HEK293 (cell line): ENCODE results near the gene HEXIM1.

ENCODE experiments used
- CTCF ChIA-PET: fragments of 350-600 bp; formaldehyde crosslinking; extraction: SDS; loops from one replicate; lab custom pipeline; 2021; ENCODE audit warnings: antibody characterized with exemption; lab: Yijun Ruan, JAX
- POLR2A ChIA-PET: fragments of 300-600 bp; formaldehyde crosslinking; extraction: SDS; loops from one replicate; lab custom pipeline; 2020; ENCODE audit warnings: antibody characterized with exemption, inconsistent platforms; lab: Yijun Ruan, JAX
- H3K27ac ChIP-seq: fragments of 200-500 bp; sonication (Bioruptor generic); 2 replicates; pipeline ENCODE4 v1.5.1; 2014; ENCODE audit warnings: low read depth, low read length, control low read depth, inconsistent platforms; ENCODE audit errors: extremely low read depth
- H3K36me3 ChIP-seq, 2 experiments: fragments of 200-500 bp in 1 of 2; sonication (Bioruptor generic) in 1 of 2; 1 replicate in 1 of 2; 2 replicates in 1 of 2; pipeline ENCODE4 v1.5.1; 2014 to 2017; ENCODE audit warnings: inconsistent platforms in 2 of 2, low read length in 2 of 2; ENCODE audit not compliant: control insufficient read depth in 2 of 2, insufficient read depth in 1 of 2
- H3K4me1 ChIP-seq: fragments of 200-500 bp; sonication (Bioruptor generic); 2 replicates; pipeline ENCODE4 v1.5.1; 2014; ENCODE audit warnings: mild to moderate bottlenecking, low read length, inconsistent platforms; ENCODE audit not compliant: control insufficient read depth, insufficient read depth
- H3K4me3 ChIP-seq: 2 replicates; pipeline ENCODE4 v1.5.1; 2011; ENCODE audit warnings: low read depth, mild to moderate bottlenecking, control low read depth, low read length, moderate library complexity
- H3K9me3 ChIP-seq: fragments of 200-500 bp; sonication (Bioruptor generic); 2 replicates; pipeline ENCODE4 v1.5.1; 2014; ENCODE audit warnings: low read depth, low read length, inconsistent platforms; ENCODE audit not compliant: control insufficient read depth, insufficient read depth
- FEZF1 ChIP-seq: fragments of 450-650 bp; formaldehyde crosslinking; IDR thresholded peaks from 2 replicates; pipeline ENCODE4 v1.5.1; 2016; ENCODE audit warnings: missing biosample characterization, missing genetic modification characterization
- GLIS1 ChIP-seq: fragments of 450-650 bp; formaldehyde crosslinking; IDR thresholded peaks from 2 replicates; pipeline ENCODE4 v1.5.1; 2016; ENCODE audit warnings: missing biosample characterization, missing genetic modification characterization
- GLIS2 ChIP-seq: fragments of 450-650 bp; formaldehyde crosslinking; IDR thresholded peaks from 2 replicates; pipeline ENCODE4 v1.5.1; 2016; ENCODE audit warnings: missing biosample characterization, missing genetic modification characterization
- KLF1 ChIP-seq: fragments of 450-650 bp; formaldehyde crosslinking; IDR thresholded peaks from 2 replicates; pipeline ENCODE4 v1.5.1; 2016; ENCODE audit warnings: missing biosample characterization, missing genetic modification characterization
- MEIS1 ChIP-seq: sonication (generic); formaldehyde crosslinking; IDR thresholded peaks from 2 replicates; pipeline ENCODE4 v1.8.1; 2022; ENCODE audit warnings: missing genetic modification reagents, mild to moderate bottlenecking, borderline replicate concordance
- MYNN ChIP-seq: fragments of 450-650 bp; formaldehyde crosslinking; IDR thresholded peaks from 2 replicates; pipeline ENCODE4 v1.5.1; 2016; ENCODE audit warnings: missing biosample characterization, missing genetic modification characterization, borderline replicate concordance
- OVOL3 ChIP-seq: fragments of 450-650 bp; formaldehyde crosslinking; IDR thresholded peaks from 2 replicates; pipeline ENCODE4 v1.5.1; 2016; ENCODE audit warnings: missing biosample characterization, missing genetic modification characterization
- TCF7L2 ChIP-seq: IDR thresholded peaks from 2 replicates; pipeline ENCODE4 v1.6.1; 2011; ENCODE audit warnings: low read depth, mild to moderate bottlenecking, inconsistent platforms, low read length, moderate library complexity, borderline replicate concordance
- ZFHX2 ChIP-seq: fragments of 450-650 bp; formaldehyde crosslinking; conservative IDR thresholded peaks from 2 replicates; pipeline ENCODE4 v1.5.1; 2016; ENCODE audit warnings: missing biosample characterization, missing genetic modification characterization
- ZNF114 ChIP-seq: fragments of 450-650 bp; formaldehyde crosslinking; IDR thresholded peaks from 2 replicates; pipeline ENCODE4 v1.5.0; 2017; ENCODE audit warnings: missing biosample characterization, missing genetic modification characterization
- ZNF138 ChIP-seq: fragments of 450-650 bp; formaldehyde crosslinking; IDR thresholded peaks from 2 replicates; pipeline ENCODE4 v1.5.1; 2016; ENCODE audit warnings: missing biosample characterization, missing genetic modification characterization, borderline replicate concordance
- ZNF175 ChIP-seq: fragments of 450-650 bp; formaldehyde crosslinking; IDR thresholded peaks from 2 replicates; pipeline ENCODE4 v1.5.1; 2016; ENCODE audit warnings: missing biosample characterization, missing genetic modification characterization
- ZNF2 ChIP-seq: fragments of 450-650 bp; formaldehyde crosslinking; IDR thresholded peaks from 2 replicates; pipeline ENCODE4 v1.5.1; 2016; ENCODE audit warnings: missing biosample characterization, missing genetic modification characterization
- ZNF274 ChIP-seq, 2 experiments: fragments of 200-500 bp in 1 of 2; fragments of 450-650 bp in 1 of 2; sonication (Bioruptor generic) in 1 of 2; formaldehyde crosslinking in 1 of 2; IDR thresholded peaks; 2 replicates each; pipeline versions ENCODE4 v1.5.1 to v1.6.1; 2014 to 2016; ENCODE audit warnings: borderline replicate concordance in 1 of 2, inconsistent platforms in 1 of 2, low read length in 1 of 2, missing biosample characterization in 1 of 2, missing genetic modification characterization in 1 of 2
- ZNF404 ChIP-seq: fragments of 450-650 bp; formaldehyde crosslinking; IDR thresholded peaks from 2 replicates; pipeline ENCODE4 v1.5.1; 2017; ENCODE audit warnings: missing biosample characterization, missing genetic modification characterization
- ZNF555 ChIP-seq: fragments of 450-650 bp; formaldehyde crosslinking; conservative IDR thresholded peaks from 2 replicates; pipeline ENCODE4 v1.5.1; 2017; ENCODE audit warnings: missing biosample characterization, mild to moderate bottlenecking, missing genetic modification characterization, inconsistent platforms
- ZNF560 ChIP-seq: fragments of 450-650 bp; formaldehyde crosslinking; IDR thresholded peaks from 2 replicates; pipeline ENCODE4 v1.5.1; 2017; ENCODE audit warnings: missing biosample characterization, missing genetic modification characterization, borderline replicate concordance
- ZNF600 ChIP-seq: fragments of 450-650 bp; formaldehyde crosslinking; IDR thresholded peaks from 2 replicates; pipeline ENCODE4 v1.5.1; 2016; ENCODE audit warnings: missing biosample characterization, missing genetic modification characterization
- ZNF654 ChIP-seq: fragments of 450-650 bp; formaldehyde crosslinking; IDR thresholded peaks from 2 replicates; pipeline ENCODE4 v1.5.1; 2016; ENCODE audit warnings: low read depth, missing biosample characterization, missing genetic modification characterization
- ZNF791 ChIP-seq: fragments of 450-650 bp; formaldehyde crosslinking; IDR thresholded peaks from 2 replicates; pipeline ENCODE4 v1.5.1; 2016; ENCODE audit warnings: missing biosample characterization, missing genetic modification characterization
- TF ChIP-seq, protein P1 (sequence below): fragments of 450-650 bp; formaldehyde crosslinking; IDR thresholded peaks from 2 replicates; pipeline ENCODE4 v1.5.1; 2017; ENCODE audit warnings: missing biosample characterization, missing genetic modification characterization
- TF ChIP-seq, protein P2 (sequence below): fragments of 450-650 bp; formaldehyde crosslinking; IDR thresholded peaks from 2 replicates; pipeline ENCODE4 v1.5.1; 2016; ENCODE audit warnings: missing biosample characterization, missing genetic modification characterization
- TF ChIP-seq, protein P3 (sequence below): fragments of 450-650 bp; formaldehyde crosslinking; IDR thresholded peaks from 2 replicates; pipeline ENCODE4 v1.5.1; 2017; ENCODE audit warnings: missing biosample characterization, missing genetic modification characterization

Gene HEXIM1

GRCh38 chr17:45170280-45170930 is 22.1 kb downstream of the HEXIM1 start:
- ChIA-PET POLR2A (interaction anchor here (0.8 to 5.6 kb wide), 4 partner anchors 10 to 35 kb away, joined by 3 to 86 read pairs (median 34); partner anchors contain the start of genes ACBD4, HEXIM1 and HEXIM2), CTCF (interaction anchor here (0.5 to 3.5 kb wide), 8 partner anchors 9 to 251 kb away, joined by 3 to 37 read pairs (median 3); partner anchors contain the start of genes ACBD4, HEXIM1 and HEXIM2)
- TF ChIP-seq ZNF600 (tag by site-specific recombination), result 0 out of 2 replicates have a peak, but pooled peaks have one; percentile 71
- TF ChIP-seq, protein P1, sequence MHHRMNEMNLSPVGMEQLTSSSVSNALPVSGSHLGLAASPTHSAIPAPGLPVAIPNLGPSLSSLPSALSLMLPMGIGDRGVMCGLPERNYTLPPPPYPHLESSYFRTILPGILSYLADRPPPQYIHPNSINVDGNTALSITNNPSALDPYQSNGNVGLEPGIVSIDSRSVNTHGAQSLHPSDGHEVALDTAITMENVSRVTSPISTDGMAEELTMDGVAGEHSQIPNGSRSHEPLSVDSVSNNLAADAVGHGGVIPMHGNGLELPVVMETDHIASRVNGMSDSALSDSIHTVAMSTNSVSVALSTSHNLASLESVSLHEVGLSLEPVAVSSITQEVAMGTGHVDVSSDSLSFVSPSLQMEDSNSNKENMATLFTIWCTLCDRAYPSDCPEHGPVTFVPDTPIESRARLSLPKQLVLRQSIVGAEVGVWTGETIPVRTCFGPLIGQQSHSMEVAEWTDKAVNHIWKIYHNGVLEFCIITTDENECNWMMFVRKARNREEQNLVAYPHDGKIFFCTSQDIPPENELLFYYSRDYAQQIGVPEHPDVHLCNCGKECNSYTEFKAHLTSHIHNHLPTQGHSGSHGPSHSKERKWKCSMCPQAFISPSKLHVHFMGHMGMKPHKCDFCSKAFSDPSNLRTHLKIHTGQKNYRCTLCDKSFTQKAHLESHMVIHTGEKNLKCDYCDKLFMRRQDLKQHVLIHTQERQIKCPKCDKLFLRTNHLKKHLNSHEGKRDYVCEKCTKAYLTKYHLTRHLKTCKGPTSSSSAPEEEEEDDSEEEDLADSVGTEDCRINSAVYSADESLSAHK (tag by site-specific recombination), result no peak
- 0 out of 2 replicates have a peak, but pooled peaks have one; percentile 25 for TF ChIP-seq ZFHX2
- peak; percentile 85 for TF ChIP-seq GLIS1
- no peak for TF ChIP-seq ZNF791 (tag by site-specific recombination)
- no peak for TF ChIP-seq ZNF274 (IDR thresholded peaks at IDR 0.05; ENCODE audit: low read length)
- TF ChIP-seq ZNF274 (tag by site-specific recombination; IDR thresholded peaks at IDR 0.05; ENCODE audit: borderline replicate concordance), result no peak
- TF ChIP-seq, protein P2, sequence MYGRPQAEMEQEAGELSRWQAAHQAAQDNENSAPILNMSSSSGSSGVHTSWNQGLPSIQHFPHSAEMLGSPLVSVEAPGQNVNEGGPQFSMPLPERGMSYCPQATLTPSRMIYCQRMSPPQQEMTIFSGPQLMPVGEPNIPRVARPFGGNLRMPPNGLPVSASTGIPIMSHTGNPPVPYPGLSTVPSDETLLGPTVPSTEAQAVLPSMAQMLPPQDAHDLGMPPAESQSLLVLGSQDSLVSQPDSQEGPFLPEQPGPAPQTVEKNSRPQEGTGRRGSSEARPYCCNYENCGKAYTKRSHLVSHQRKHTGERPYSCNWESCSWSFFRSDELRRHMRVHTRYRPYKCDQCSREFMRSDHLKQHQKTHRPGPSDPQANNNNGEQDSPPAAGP (tag by site-specific recombination), result peak; percentile 36; the same call in 1 of the 2 replicates
- no peak for TF ChIP-seq OVOL3 (tag by site-specific recombination)
- Histone ChIP-seq H3K4me3 (no peak overlapping the region), H3K36me3 (peaks cover 0 to 19% of the 10 kb centered on the region in 2 experiments; a peak in 1 of 3 replicates), H3K4me1 (peaks cover 13% of the 10 kb centered on the region), H3K9me3 (no peaks in the 10 kb centered on the region), H3K27ac (no peak overlapping the region)

GRCh38 chr17:45170931-45171337 is 22.7 kb downstream of the HEXIM1 start:
- ChIA-PET CTCF (interaction anchor here (0.7 to 3.5 kb wide), 5 partner anchors 10 to 36 kb away, joined by 3 to 37 read pairs (median 13); partner anchors contain the start of genes ACBD4, HEXIM1 and HEXIM2), POLR2A (interaction anchor here (0.6 to 5.6 kb wide), 5 partner anchors 11 to 36 kb away, joined by 3 to 86 read pairs (median 3); partner anchors contain the start of genes ACBD4, HEXIM1 and HEXIM2)
- no peaks in the 10 kb centered on the region for H3K9me3 ChIP-seq
- no peak overlapping the region for H3K4me3 ChIP-seq
- peaks cover 16% of the 10 kb centered on the region for H3K4me1 ChIP-seq
- peaks cover 0 to 19% of the 10 kb centered on the region in 2 experiments; a peak in 1 of 3 replicates for H3K36me3 ChIP-seq
- TF ChIP-seq KLF1 (0 out of 2 replicates have a peak, but pooled peaks have one; percentile 19), ZNF138 (tag by site-specific recombination) (no peak)
- 0 out of 2 replicates have a peak overlapping the region, but pooled peaks have one; percentile 57 for H3K27ac ChIP-seq

- Histone ChIP-seq H3K4me3 (no peak overlapping the region), H3K36me3 (peaks cover 0 to 19% of the 10 kb centered on the region in 2 experiments; a peak in 1 of 3 replicates), H3K9me3 (no peaks in the 10 kb centered on the region), H3K27ac (peak overlapping the region; percentile 57; the same call in 1 of the 2 replicates), H3K4me1 (peaks cover 22% of the 10 kb centered on the region)
- ChIA-PET POLR2A (interaction anchor here (0.6 to 5.6 kb wide), 7 partner anchors 8 to 45 kb away, joined by 3 to 86 read pairs (median 3); partner anchors contain the start of genes ACBD4, HEXIM1 and HEXIM2), CTCF (interaction anchor here (0.7 to 3.5 kb wide), 6 partner anchors 10 to 36 kb away, joined by 3 to 37 read pairs (median 10); partner anchors contain the start of genes ACBD4, HEXIM1 and HEXIM2)
- TF ChIP-seq GLIS2, result 0 out of 2 replicates have a peak, but pooled peaks have one; percentile 14
- TF ChIP-seq ZNF404, result no peak
- TF ChIP-seq TCF7L2, result no peak
- TF ChIP-seq ZNF114 (tag by site-specific recombination), result no peak
- TF ChIP-seq ZNF175 (tag by site-specific recombination), result no peak
- no peak for TF ChIP-seq KLF1
- TF ChIP-seq FEZF1 (tag by site-specific recombination), result no peak
- TF ChIP-seq MYNN (tag by site-specific recombination), result no peak
- TF ChIP-seq, protein P3, sequence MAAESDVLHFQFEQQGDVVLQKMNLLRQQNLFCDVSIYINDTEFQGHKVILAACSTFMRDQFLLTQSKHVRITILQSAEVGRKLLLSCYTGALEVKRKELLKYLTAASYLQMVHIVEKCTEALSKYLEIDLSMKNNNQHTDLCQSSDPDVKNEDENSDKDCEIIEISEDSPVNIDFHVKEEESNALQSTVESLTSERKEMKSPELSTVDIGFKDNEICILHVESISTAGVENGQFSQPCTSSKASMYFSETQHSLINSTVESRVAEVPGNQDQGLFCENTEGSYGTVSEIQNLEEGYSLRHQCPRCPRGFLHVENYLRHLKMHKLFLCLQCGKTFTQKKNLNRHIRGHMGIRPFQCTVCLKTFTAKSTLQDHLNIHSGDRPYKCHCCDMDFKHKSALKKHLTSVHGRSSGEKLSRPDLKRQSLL (tag by site-specific recombination), result no peak
- no peak for TF ChIP-seq ZNF555 (tag by site-specific recombination)
- TF ChIP-seq ZNF2 (tag by site-specific recombination), result no peak
- no peak for TF ChIP-seq ZNF654 (tag by site-specific recombination)
- no peak for TF ChIP-seq MEIS1 (CRISPR knock-in tag)
- no peak for TF ChIP-seq ZNF560
Observed at GRCh38 chr17:45171338-45172231, 23.3 kb downstream of the HEXIM1 start.
